Adipocyte (in vitro differentiated cells): ENCODE data around the gene PLPP1.
A peak's percentile ranks its signal among the peaks of the same experiment; 100 is the strongest.

ENCODE experiments used
- DNase-seq: peaks from one replicate; pipeline ENCODE4 v3.0.0-alpha.2; 2015; ENCODE audit warnings: low read depth
- H3K27me3 ChIP-seq: replicated peaks from 2 replicates; pipeline ENCODE4 v1.7.0; 2013; ENCODE audit warnings: mild to moderate bottlenecking, low read length, moderate library complexity; ENCODE audit not compliant: control insufficient read depth, insufficient read depth
- H3K36me3 ChIP-seq: 2 replicates; pipeline ENCODE4 v1.7.0; 2013; ENCODE audit warnings: low read length, mild to moderate bottlenecking, moderate library complexity; ENCODE audit not compliant: control insufficient read depth, insufficient read depth, severe bottlenecking
- H3K4me1 ChIP-seq: 2 replicates; pipeline ENCODE4 v1.7.0; 2013; ENCODE audit warnings: mild to moderate bottlenecking, low read length, moderate library complexity; ENCODE audit not compliant: control insufficient read depth, insufficient read depth
- H3K4me3 ChIP-seq: 2 replicates; pipeline ENCODE4 v1.7.0; 2013; ENCODE audit warnings: mild to moderate bottlenecking, low read length, moderate library complexity
- H3K9ac ChIP-seq: 2 replicates; pipeline ENCODE4 v1.7.0; 2013; ENCODE audit warnings: mild to moderate bottlenecking, low read length, moderate library complexity
- H3K9me3 ChIP-seq: 2 replicates; pipeline ENCODE4 v1.7.0; 2013; ENCODE audit warnings: mild to moderate bottlenecking, low read length, moderate library complexity; ENCODE audit not compliant: control insufficient read depth

Gene PLPP1

GRCh38 chr5:55534436-55535198 lies at the start of gene PLPP1:
TSS of gene PLPP1 (minus strand) at chr5:55534964. CDS start at chr5:55534629, 335 bp downstream.
- DNase-seq = peak; percentile 96

GRCh38 chr5:55583578-55583977 lies 48.8 kb upstream of the PLPP1 start:
- no peaks in the 10 kb centered on the region for H3K36me3 ChIP-seq
- peaks cover 8% of the 10 kb centered on the region for H3K4me1 ChIP-seq
- H3K4me3 ChIP-seq = no peak overlapping the region
- no peaks in the 10 kb centered on the region for H3K27me3 ChIP-seq
- DNase-seq = no peak
- H3K9me3 ChIP-seq = no peaks in the 10 kb centered on the region
- no peak overlapping the region for H3K9ac ChIP-seq

More at GRCh38 chr5:55534436-55535198, at the start of gene PLPP1:
- Histone ChIP-seq H3K4me3 (peak within 1 kb of the TSS; percentile 89), H3K27me3 (no peaks in the 10 kb centered on the region), H3K36me3 (no peaks in the 10 kb centered on the region), H3K4me1 (peaks cover 30% of the 10 kb centered on the region), H3K9ac (peak within 1 kb of the TSS; percentile 97), H3K9me3 (no peaks in the 10 kb centered on the region)

GRCh38 chr5:55582256-55582655 lies 47.5 kb upstream of the PLPP1 start:
- Histone ChIP-seq H3K27me3 (no peaks in the 10 kb centered on the region), H3K36me3 (no peaks in the 10 kb centered on the region), H3K9me3 (no peaks in the 10 kb centered on the region), H3K4me3 (no peak overlapping the region), H3K9ac (no peak overlapping the region), H3K4me1 (peaks cover 20% of the 10 kb centered on the region)
- no peak for DNase-seq

DNA sequence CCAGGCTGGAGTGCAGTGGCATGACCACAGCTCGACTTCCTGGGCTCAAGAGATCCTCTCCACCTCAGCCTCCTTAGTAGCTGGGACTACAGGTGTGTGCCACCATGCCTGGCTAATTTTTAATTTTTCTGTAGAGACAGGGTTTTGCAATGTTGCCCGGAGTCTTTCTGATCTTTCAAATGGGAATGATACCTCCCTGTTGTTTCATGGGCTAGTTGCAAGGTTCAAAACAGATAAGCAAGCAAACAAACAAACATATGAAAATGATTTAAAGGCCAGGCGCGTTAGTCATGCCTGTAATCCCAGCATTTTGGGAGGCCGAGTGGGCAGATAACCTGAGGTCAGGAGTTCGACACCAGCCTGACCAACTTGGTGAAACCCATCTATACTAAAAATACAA lies 45.3 kb upstream of the PLPP1 start:
- peaks cover 37% of the 10 kb centered on the region for H3K4me1 ChIP-seq
- H3K36me3 ChIP-seq = no peaks in the 10 kb centered on the region
- no peaks in the 10 kb centered on the region for H3K27me3 ChIP-seq
- H3K9ac ChIP-seq = no peak overlapping the region
- no peak overlapping the region for H3K4me3 ChIP-seq
- no peak for DNase-seq
- no peaks in the 10 kb centered on the region for H3K9me3 ChIP-seq

DNA sequence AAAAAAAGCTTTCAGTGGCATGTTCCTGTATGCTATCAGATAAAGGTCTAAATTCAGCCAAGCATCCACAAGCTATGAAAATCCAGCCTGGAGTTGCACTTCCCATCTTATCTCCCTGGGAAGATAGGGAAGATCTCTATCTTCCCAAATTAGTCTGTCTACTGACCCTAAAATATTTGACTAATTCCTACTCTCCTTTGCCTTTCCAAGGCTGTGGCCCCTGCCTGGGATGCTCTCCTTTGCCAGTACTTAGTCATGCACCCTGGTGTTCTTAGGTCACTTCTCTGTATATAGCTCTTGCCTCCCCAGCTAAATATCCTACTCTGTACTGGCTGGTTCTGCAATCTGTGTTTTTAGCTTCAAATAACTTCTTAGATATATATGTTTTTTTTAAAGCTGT lies 44.0 kb upstream of the PLPP1 start:
- Histone ChIP-seq H3K9me3 (no peaks in the 10 kb centered on the region), H3K36me3 (no peaks in the 10 kb centered on the region), H3K9ac (no peak overlapping the region), H3K4me3 (no peak overlapping the region), H3K4me1 (peaks cover 37% of the 10 kb centered on the region), H3K27me3 (no peaks in the 10 kb centered on the region)
- no peak for DNase-seq

- DNase-seq = no peak
- Histone ChIP-seq H3K4me3 (no peak overlapping the region), H3K9me3 (no peaks in the 10 kb centered on the region), H3K27me3 (no peaks in the 10 kb centered on the region), H3K9ac (peak overlapping the region; percentile 73), H3K4me1 (peaks cover 37% of the 10 kb centered on the region), H3K36me3 (no peaks in the 10 kb centered on the region)
Measured at GRCh38 chr5:55577353-55578060, 42.7 kb upstream of the PLPP1 start.

DNA sequence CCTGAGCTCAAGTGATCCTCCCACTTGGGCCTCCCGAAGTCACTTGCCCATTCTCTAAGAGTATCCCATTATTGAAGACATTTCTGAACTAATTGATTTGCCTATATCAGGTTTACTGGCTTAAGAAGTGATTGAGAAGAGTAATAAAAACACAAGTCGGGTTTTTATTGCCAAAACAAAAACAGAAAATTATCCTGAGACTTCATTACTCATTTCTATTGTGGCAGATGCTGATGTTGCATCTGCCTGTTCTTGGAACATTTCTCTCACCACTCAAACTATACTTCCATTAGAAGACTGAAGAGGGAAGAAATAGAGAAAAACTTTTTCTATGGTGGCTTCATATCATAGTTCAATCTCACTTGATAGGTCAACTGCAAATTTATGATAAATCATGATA lies 41.9 kb upstream of the PLPP1 start:
- Histone ChIP-seq H3K36me3 (no peaks in the 10 kb centered on the region), H3K4me1 (peaks cover 37% of the 10 kb centered on the region), H3K4me3 (peak overlapping the region; percentile 3), H3K27me3 (no peaks in the 10 kb centered on the region), H3K9ac (peak overlapping the region; percentile 73), H3K9me3 (no peaks in the 10 kb centered on the region)
- DNase-seq = no peak

- Histone ChIP-seq H3K4me1 (peaks cover 37% of the 10 kb centered on the region), H3K36me3 (no peaks in the 10 kb centered on the region), H3K9me3 (no peaks in the 10 kb centered on the region), H3K9ac (peak overlapping the region; percentile 73), H3K4me3 (peak overlapping the region; percentile 3), H3K27me3 (no peaks in the 10 kb centered on the region)
- peak; percentile 44 for DNase-seq
Measured at GRCh38 chr5:55575815-55576583, 41.2 kb upstream of the PLPP1 start.

- no peak for DNase-seq
- no peak overlapping the region for H3K4me3 ChIP-seq
- no peaks in the 10 kb centered on the region for H3K27me3 ChIP-seq
- no peak overlapping the region for H3K9ac ChIP-seq
- no peaks in the 10 kb centered on the region for H3K9me3 ChIP-seq
- H3K36me3 ChIP-seq = no peaks in the 10 kb centered on the region
- peaks cover 47% of the 10 kb centered on the region for H3K4me1 ChIP-seq
Measured at GRCh38 chr5:55572600-55572999, 37.8 kb upstream of the PLPP1 start.

GRCh38 chr5:55572020-55572419 lies 37.3 kb upstream of the PLPP1 start:
- H3K27me3 ChIP-seq = no peaks in the 10 kb centered on the region
- H3K4me3 ChIP-seq = no peak overlapping the region
- peaks cover 41% of the 10 kb centered on the region for H3K4me1 ChIP-seq
- no peaks in the 10 kb centered on the region for H3K36me3 ChIP-seq
- H3K9ac ChIP-seq = no peak overlapping the region
- DNase-seq = no peak
- H3K9me3 ChIP-seq = no peaks in the 10 kb centered on the region

- H3K9ac ChIP-seq = peak overlapping the region; percentile 91
- H3K4me1 ChIP-seq = peaks cover 27% of the 10 kb centered on the region
- no peaks in the 10 kb centered on the region for H3K36me3 ChIP-seq
- peak overlapping the region; percentile 77 for H3K4me3 ChIP-seq
- no peaks in the 10 kb centered on the region for H3K9me3 ChIP-seq
- H3K27me3 ChIP-seq = no peaks in the 10 kb centered on the region
- DNase-seq = no peak
Measured at GRCh38 chr5:55570570-55570969, 35.8 kb upstream of the PLPP1 start.
